ENCODE results near the gene TAF11L13. TPM values are rescaled to one million over a fixed set of nuclear protein-coding genes. Genes with fewer than 3 reads are reported as not detected.
"Not testable (repeated sequence)": the region's sequence is repeated elsewhere in the genome, so short reads cannot be mapped to it uniquely, and the experiment has no call there.

TAF11L13 gene
- polyA plus RNA-seq (2013, experiment 1 of 2), result not detected
- not detected for polyA plus RNA-seq (2013, experiment 2 of 2)

GRCh38 chr5:17631788-17632187 is at the start of gene TAF11L13:
Gene TAF11L13 (plus strand): TSS chr5:17632088.
- no CpG with 5 or more reads among the region's 12 CpGs for WGBS

GRCh38 chr5:17585658-17586057 is 46.2 kb upstream of the TAF11L13 start, which contains the start of gene TAF11L7:
Gene TAF11L7 (minus strand): TSS chr5:17585758.
- H2BK15ac ChIP-seq (ENCODE audit: low read depth, poor library complexity, severe bottlenecking); H3K14ac ChIP-seq (ENCODE audit: low read length in 2 of 2); H2AK5ac ChIP-seq (ENCODE audit: low read length, severe bottlenecking); H2BK120ac ChIP-seq (ENCODE audit: low read depth, low read length); H3K9me3 ChIP-seq (ENCODE audit: control insufficient read depth, low read length); H2BK5ac ChIP-seq (ENCODE audit: low read depth, low read length, poor library complexity, severe bottlenecking); H3K27me3 ChIP-seq (ENCODE audit: control insufficient read depth in 1 of 2, insufficient read depth in 1 of 2, low read length in 2 of 2); H3K4me2 ChIP-seq (ENCODE audit: low read length, poor library complexity, severe bottlenecking); H3K18ac ChIP-seq (ENCODE audit: low read depth in 1 of 2, low read length in 2 of 2); H3K4ac ChIP-seq (ENCODE audit: low read depth in 1 of 2, low read length in 2 of 2); H3K27ac ChIP-seq (ENCODE audit: low read length, poor library complexity, severe bottlenecking); H3K23ac ChIP-seq (ENCODE audit: low read length in 2 of 2); H4K8ac ChIP-seq (ENCODE audit: low read length); H3K36me3 ChIP-seq (ENCODE audit: control insufficient read depth in 1 of 2, insufficient read depth in 2 of 2, low read depth in 1 of 2, low read length in 2 of 2); H3K4me3 ChIP-seq (ENCODE audit: insufficient read depth in 1 of 2, low read depth in 1 of 2, low read length in 2 of 2); H3K9ac ChIP-seq (ENCODE audit: low read length); H4K91ac ChIP-seq (ENCODE audit: low read length); H2BK12ac ChIP-seq (ENCODE audit: low read length in 2 of 2); DNase-seq; H3K79me1 ChIP-seq (replicated peaks; ENCODE audit: low read length, poor library complexity, severe bottlenecking); H3K4me1 ChIP-seq (ENCODE audit: control insufficient read depth, insufficient read depth, low read depth, low read length); H2AFZ ChIP-seq (ENCODE audit: low read depth, low read length): not testable (repeated sequence)
- WGBS, result no CpG with 5 or more reads among the region's 16 CpGs

More at GRCh38 chr5:17631788-17632187, at the start of gene TAF11L13:
- not testable (repeated sequence) for H2BK5ac ChIP-seq (ENCODE audit: low read depth, low read length, poor library complexity, severe bottlenecking); H3K18ac ChIP-seq (ENCODE audit: low read depth in 1 of 2, low read length in 2 of 2); DNase-seq; H2AK5ac ChIP-seq (ENCODE audit: low read length, severe bottlenecking); H3K9ac ChIP-seq (ENCODE audit: low read length); H3K27ac ChIP-seq (ENCODE audit: low read length, poor library complexity, severe bottlenecking); H2BK12ac ChIP-seq (ENCODE audit: low read length in 2 of 2); H3K36me3 ChIP-seq (ENCODE audit: control insufficient read depth in 1 of 2, insufficient read depth in 2 of 2, low read depth in 1 of 2, low read length in 2 of 2); H4K8ac ChIP-seq (ENCODE audit: low read length); H3K4me3 ChIP-seq (ENCODE audit: insufficient read depth in 1 of 2, low read depth in 1 of 2, low read length in 2 of 2); H3K4ac ChIP-seq (ENCODE audit: low read depth in 1 of 2, low read length in 2 of 2); H3K79me1 ChIP-seq (replicated peaks; ENCODE audit: low read length, poor library complexity, severe bottlenecking); H3K4me2 ChIP-seq (ENCODE audit: low read length, poor library complexity, severe bottlenecking); H2BK15ac ChIP-seq (ENCODE audit: low read depth, poor library complexity, severe bottlenecking); H4K91ac ChIP-seq (ENCODE audit: low read length); H3K4me1 ChIP-seq (ENCODE audit: control insufficient read depth, insufficient read depth, low read depth, low read length); H3K14ac ChIP-seq (ENCODE audit: low read length in 2 of 2); H2BK120ac ChIP-seq (ENCODE audit: low read depth, low read length); H2AFZ ChIP-seq (ENCODE audit: low read depth, low read length); H3K23ac ChIP-seq (ENCODE audit: low read length in 2 of 2); H3K27me3 ChIP-seq (ENCODE audit: control insufficient read depth in 1 of 2, insufficient read depth in 1 of 2, low read length in 2 of 2); H3K9me3 ChIP-seq (ENCODE audit: control insufficient read depth, low read length)

- not testable (repeated sequence) for H3K27me3 ChIP-seq (ENCODE audit: control insufficient read depth in 1 of 2, insufficient read depth in 1 of 2, low read length in 2 of 2); H2BK5ac ChIP-seq (ENCODE audit: low read depth, low read length, poor library complexity, severe bottlenecking); H3K9me3 ChIP-seq (ENCODE audit: control insufficient read depth, low read length); H4K8ac ChIP-seq (ENCODE audit: low read length); H2BK120ac ChIP-seq (ENCODE audit: low read depth, low read length); H2BK15ac ChIP-seq (ENCODE audit: low read depth, poor library complexity, severe bottlenecking); H3K18ac ChIP-seq (ENCODE audit: low read depth in 1 of 2, low read length in 2 of 2); H3K36me3 ChIP-seq (ENCODE audit: control insufficient read depth in 1 of 2, insufficient read depth in 2 of 2, low read depth in 1 of 2, low read length in 2 of 2); H3K4me1 ChIP-seq (ENCODE audit: control insufficient read depth, insufficient read depth, low read depth, low read length); H3K4me3 ChIP-seq (ENCODE audit: insufficient read depth in 1 of 2, low read depth in 1 of 2, low read length in 2 of 2); H3K23ac ChIP-seq (ENCODE audit: low read length in 2 of 2); H2AK5ac ChIP-seq (ENCODE audit: low read length, severe bottlenecking); H3K9ac ChIP-seq (ENCODE audit: low read length); H3K27ac ChIP-seq (ENCODE audit: low read length, poor library complexity, severe bottlenecking); H2BK12ac ChIP-seq (ENCODE audit: low read length in 2 of 2); H4K91ac ChIP-seq (ENCODE audit: low read length); H3K79me1 ChIP-seq (replicated peaks; ENCODE audit: low read length, poor library complexity, severe bottlenecking); H3K4me2 ChIP-seq (ENCODE audit: low read length, poor library complexity, severe bottlenecking); H3K4ac ChIP-seq (ENCODE audit: low read depth in 1 of 2, low read length in 2 of 2); H2AFZ ChIP-seq (ENCODE audit: low read depth, low read length); DNase-seq; H3K14ac ChIP-seq (ENCODE audit: low read length in 2 of 2)
- no CpG with 5 or more reads among the region's 16 CpGs for WGBS
Measured at GRCh38 chr5:17590860-17591259, 41.0 kb upstream of the TAF11L13 start, which contains the start of gene TAF11L8. Gene TAF11L8 (minus strand): TSS chr5:17590960.

GRCh38 chr5:17594255-17594654 is 37.6 kb upstream of the TAF11L13 start, which contains the start of gene TAF11L9:
Gene TAF11L9 (minus strand): TSS chr5:17594394.
- H3K4ac ChIP-seq (ENCODE audit: low read depth in 1 of 2, low read length in 2 of 2); H4K8ac ChIP-seq (ENCODE audit: low read length); H2AK5ac ChIP-seq (ENCODE audit: low read length, severe bottlenecking); H4K91ac ChIP-seq (ENCODE audit: low read length); H2BK5ac ChIP-seq (ENCODE audit: low read depth, low read length, poor library complexity, severe bottlenecking); H3K79me1 ChIP-seq (replicated peaks; ENCODE audit: low read length, poor library complexity, severe bottlenecking); H2BK120ac ChIP-seq (ENCODE audit: low read depth, low read length); H2AFZ ChIP-seq (ENCODE audit: low read depth, low read length); H3K36me3 ChIP-seq (ENCODE audit: control insufficient read depth in 1 of 2, insufficient read depth in 2 of 2, low read depth in 1 of 2, low read length in 2 of 2); H2BK15ac ChIP-seq (ENCODE audit: low read depth, poor library complexity, severe bottlenecking); H3K14ac ChIP-seq (ENCODE audit: low read length in 2 of 2); H3K27ac ChIP-seq (ENCODE audit: low read length, poor library complexity, severe bottlenecking); H3K4me1 ChIP-seq (ENCODE audit: control insufficient read depth, insufficient read depth, low read depth, low read length); H3K27me3 ChIP-seq (ENCODE audit: control insufficient read depth in 1 of 2, insufficient read depth in 1 of 2, low read length in 2 of 2); H3K9ac ChIP-seq (ENCODE audit: low read length); H3K18ac ChIP-seq (ENCODE audit: low read depth in 1 of 2, low read length in 2 of 2); H3K4me2 ChIP-seq (ENCODE audit: low read length, poor library complexity, severe bottlenecking); DNase-seq; H2BK12ac ChIP-seq (ENCODE audit: low read length in 2 of 2); H3K9me3 ChIP-seq (ENCODE audit: control insufficient read depth, low read length); H3K23ac ChIP-seq (ENCODE audit: low read length in 2 of 2); H3K4me3 ChIP-seq (ENCODE audit: insufficient read depth in 1 of 2, low read depth in 1 of 2, low read length in 2 of 2): not testable (repeated sequence)
- WGBS, result no CpG with 5 or more reads among the region's 15 CpGs
